ENCODE measurements around the gene MSI2. TPM values are rescaled to one million over a fixed set of nuclear protein-coding genes. Genes with fewer than 3 reads are reported as not detected.

MSI2 gene
- total RNA-seq, 4 donors from 2014 or later, result 15.9 to 22.9 (median 17.0) TPM

DNA sequence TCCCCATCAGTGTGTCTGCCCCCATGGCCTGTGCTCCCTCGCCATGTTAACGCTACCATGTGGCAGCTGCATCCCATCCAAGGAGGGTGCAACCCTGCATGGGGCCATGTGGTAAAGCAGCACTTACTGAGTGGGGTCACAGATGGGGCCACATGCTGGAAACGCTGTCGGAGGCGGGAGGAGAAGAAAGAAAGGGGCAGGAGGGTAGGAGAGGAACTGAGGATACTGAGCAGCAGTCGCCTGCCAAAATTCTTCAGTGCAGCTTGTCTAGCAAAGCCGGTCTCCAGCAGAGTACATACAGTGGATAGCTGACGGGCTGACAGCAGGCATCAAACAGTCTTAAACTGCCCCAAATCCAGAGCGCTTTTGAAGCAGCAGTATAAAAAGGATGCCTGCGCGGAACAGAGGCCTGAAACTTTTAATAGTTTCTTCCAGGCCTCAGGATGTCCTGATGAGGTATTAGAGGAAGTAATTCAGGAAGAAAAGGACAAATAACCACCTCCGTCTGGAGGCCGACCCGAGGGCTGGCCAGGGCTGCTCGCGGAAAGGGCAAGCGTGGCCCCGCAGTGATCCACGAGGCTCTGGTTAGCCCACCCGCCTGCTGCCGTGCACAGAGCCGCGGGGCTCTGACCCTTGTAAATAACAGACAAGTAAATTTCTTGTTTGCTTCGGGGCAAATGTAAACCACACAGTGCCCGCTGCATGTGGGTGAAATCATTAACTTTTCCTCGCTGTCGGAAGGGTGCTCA is 339.8 kb downstream of the MSI2 start:
- Histone ChIP-seq H3K27me3 (no peaks in the 10 kb centered on the region), H3K4me3 (no peak overlapping the region), H3K36me3 (no peaks in the 10 kb centered on the region), H3K9me3 (no peaks in the 10 kb centered on the region), H3K4me1 (peaks cover 0 to 15% (median 3%) of the 10 kb centered on the region in 3 donors), H3K27ac (no peak overlapping the region)
- DNase-seq, result no peak
- WGBS, 2 donors, result 78 to 83% methylated on average over 23 to 27 of the region's 27 CpGs
- TF ChIP-seq, protein P1, sequence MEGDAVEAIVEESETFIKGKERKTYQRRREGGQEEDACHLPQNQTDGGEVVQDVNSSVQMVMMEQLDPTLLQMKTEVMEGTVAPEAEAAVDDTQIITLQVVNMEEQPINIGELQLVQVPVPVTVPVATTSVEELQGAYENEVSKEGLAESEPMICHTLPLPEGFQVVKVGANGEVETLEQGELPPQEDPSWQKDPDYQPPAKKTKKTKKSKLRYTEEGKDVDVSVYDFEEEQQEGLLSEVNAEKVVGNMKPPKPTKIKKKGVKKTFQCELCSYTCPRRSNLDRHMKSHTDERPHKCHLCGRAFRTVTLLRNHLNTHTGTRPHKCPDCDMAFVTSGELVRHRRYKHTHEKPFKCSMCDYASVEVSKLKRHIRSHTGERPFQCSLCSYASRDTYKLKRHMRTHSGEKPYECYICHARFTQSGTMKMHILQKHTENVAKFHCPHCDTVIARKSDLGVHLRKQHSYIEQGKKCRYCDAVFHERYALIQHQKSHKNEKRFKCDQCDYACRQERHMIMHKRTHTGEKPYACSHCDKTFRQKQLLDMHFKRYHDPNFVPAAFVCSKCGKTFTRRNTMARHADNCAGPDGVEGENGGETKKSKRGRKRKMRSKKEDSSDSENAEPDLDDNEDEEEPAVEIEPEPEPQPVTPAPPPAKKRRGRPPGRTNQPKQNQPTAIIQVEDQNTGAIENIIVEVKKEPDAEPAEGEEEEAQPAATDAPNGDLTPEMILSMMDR (IDR thresholded peaks at IDR 0.05), result no peak
- TF ChIP-seq POLR2A (IDR thresholded peaks at IDR 0.05), result no peak
- intact Hi-C loops (cut with DNase I), result loop anchor here (10.0 kb wide), 1 partner anchor 149 kb away; the partner anchor contains the start of gene CCDC182

DNA sequence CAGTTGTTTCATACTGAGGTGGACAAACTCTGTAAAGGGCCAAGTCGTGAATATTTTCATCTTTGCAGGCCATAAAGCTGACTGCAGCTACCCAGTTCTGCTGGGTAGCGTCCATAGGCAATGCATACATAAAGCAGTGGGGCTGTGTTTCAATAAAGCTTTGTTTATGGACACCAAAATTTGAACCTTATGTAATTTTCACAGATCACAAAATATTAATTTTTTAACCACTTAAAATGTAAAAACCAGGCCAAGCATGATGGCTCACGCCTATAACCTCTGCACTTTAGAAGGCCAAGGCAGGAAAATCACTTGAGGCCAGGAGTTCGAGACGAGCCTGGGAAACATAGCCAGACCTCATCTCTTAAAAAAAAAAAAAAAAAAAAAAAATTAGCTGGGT is 340.8 kb downstream of the MSI2 start:
- Histone ChIP-seq H3K4me1 (peaks cover 0 to 15% (median 3%) of the 10 kb centered on the region in 3 donors), H3K27ac (no peak overlapping the region), H3K9me3 (no peaks in the 10 kb centered on the region), H3K4me3 (no peak overlapping the region), H3K36me3 (no peaks in the 10 kb centered on the region), H3K27me3 (no peaks in the 10 kb centered on the region)
- no peak for DNase-seq
- WGBS, 2 donors, result 79 to 93% methylated on average over 5 of the region's 5 CpGs
- intact Hi-C loops (cut with DNase I), result loop anchor here (10.0 kb wide), 1 partner anchor 148 kb away; the partner anchor contains the start of gene CCDC182
- TF ChIP-seq, protein P1 (IDR thresholded peaks at IDR 0.05), result no peak
- TF ChIP-seq POLR2A (IDR thresholded peaks at IDR 0.05), result no peak

DNA sequence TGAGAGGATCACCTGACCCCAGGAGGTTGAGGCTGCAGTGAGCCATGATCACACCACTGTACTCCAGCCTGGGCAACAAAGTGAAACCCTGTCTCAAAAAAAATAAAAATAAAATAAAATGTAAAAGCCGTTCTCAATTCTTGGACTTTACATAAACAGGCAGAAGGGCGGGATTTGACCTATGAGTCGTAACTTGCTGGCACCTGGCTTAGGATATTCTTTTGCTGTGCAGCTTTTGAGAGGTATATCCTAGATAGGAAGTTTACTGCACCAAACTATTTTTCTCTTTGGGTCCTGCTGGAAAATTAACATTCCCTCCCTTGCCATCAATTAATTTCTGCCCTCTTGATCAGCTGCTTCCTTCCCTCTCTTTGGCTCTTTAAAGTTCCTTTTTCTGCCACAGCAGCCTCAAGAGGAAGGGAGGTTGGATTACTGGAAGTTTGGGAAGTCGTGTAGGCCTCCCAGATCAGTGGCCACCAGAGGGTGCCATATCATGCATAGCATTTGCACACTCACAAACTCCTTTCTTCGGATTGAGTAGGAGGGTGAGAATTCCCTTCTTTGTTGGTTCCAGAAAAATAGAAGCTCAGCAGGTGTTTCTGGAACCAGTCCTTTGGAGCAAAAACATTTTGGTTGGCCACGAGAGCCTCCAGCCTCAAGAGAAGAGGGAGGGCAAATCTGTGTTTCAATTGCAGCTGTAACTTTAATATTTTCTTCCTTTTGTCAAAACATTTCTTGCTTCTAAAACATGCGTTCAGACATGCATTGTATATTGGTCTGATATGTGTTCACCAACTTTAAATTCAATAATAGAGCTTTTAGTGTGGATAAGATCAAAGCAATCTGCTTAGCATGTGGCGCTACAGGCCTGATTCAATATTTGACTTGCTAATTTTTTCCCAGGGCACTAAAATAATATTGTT is 341.5 kb downstream of the MSI2 start:
- no peak overlapping the region for H3K4me3 ChIP-seq
- peaks cover 0 to 15% (median 3%) of the 10 kb centered on the region in 3 donors for H3K4me1 ChIP-seq
- no peak for DNase-seq
- no peaks in the 10 kb centered on the region for H3K9me3 ChIP-seq
- TF ChIP-seq, protein P1 (IDR thresholded peaks at IDR 0.05), result peak; percentile 54 to 86 (median 78)
- no peak for TF ChIP-seq POLR2A (IDR thresholded peaks at IDR 0.05)
- no peaks in the 10 kb centered on the region for H3K27me3 ChIP-seq
- H3K27ac ChIP-seq, result no peak overlapping the region
- 38 to 41% methylated on average over 8 of the region's 8 CpGs for WGBS, 2 donors
- H3K36me3 ChIP-seq, result no peaks in the 10 kb centered on the region
- intact Hi-C loops (cut with DNase I), result loop anchor here (10.0 kb wide), 1 partner anchor 147 kb away; the partner anchor contains the start of gene CCDC182

DNA sequence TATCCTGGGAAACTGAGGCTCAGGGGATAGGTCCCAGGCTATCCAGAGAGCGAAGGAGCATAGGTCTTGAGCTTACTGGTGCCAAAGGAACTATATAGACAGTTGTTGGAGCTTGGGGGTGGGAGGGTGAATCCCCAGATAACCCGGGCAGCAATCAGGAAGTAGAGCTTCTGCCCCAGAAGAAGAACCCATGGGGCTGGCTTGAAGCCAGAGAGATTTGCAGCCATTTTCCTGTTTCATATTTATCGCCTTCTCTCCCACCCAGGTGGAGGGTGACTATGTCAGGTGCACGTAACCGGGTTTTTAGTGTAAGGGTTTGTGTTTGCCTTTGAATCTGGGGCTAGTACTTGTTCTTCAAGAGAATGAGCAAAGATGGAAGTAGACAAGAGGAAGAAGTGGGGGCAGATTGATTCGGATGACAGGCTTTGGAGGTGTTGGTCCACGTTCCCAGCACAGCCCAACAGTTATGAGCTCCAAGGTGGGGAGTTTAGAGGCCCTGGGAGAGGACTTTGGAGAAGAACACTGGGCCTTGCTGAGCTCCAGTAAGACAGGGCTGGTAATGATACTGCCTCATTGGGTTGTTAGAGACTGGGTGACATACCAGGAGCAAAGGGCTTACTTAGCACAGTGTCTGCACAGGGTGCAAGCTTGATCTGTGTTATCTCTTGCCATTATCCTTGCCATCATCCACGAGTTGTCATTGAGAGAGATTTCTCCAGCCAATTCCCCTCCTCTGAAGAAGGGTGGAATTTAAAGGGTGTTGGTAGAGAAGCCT is 343.1 kb downstream of the MSI2 start:
- H3K4me3 ChIP-seq, result no peak overlapping the region
- intact Hi-C loops (cut with DNase I), result loop anchor here (5.0 to 10.0 kb wide), 2 partner anchors 68 to 145 kb away; partner anchors contain the start of gene CCDC182
- peak overlapping the region in 2 of 4 donors; percentile 6 to 40 for H3K27ac ChIP-seq
- H3K27me3 ChIP-seq, result no peaks in the 10 kb centered on the region
- no peak for DNase-seq
- peaks cover 0 to 31% (median 11%) of the 10 kb centered on the region in 3 donors for H3K4me1 ChIP-seq
- H3K9me3 ChIP-seq, result no peaks in the 10 kb centered on the region
- 84 to 85% methylated on average over 8 of the region's 8 CpGs for WGBS, 2 donors
- H3K36me3 ChIP-seq, result no peaks in the 10 kb centered on the region
- TF ChIP-seq POLR2A (IDR thresholded peaks at IDR 0.05), result no peak
- TF ChIP-seq, protein P1 (IDR thresholded peaks at IDR 0.05), result no peak
